HCT116 (cell line): Measurements from ENCODE around the gene CDH26. TPM values are rescaled to one million over a fixed set of nuclear protein-coding genes. Genes with fewer than 3 reads are reported as not detected.
A peak's percentile ranks its signal among the peaks of the same experiment; 100 is the strongest.

Experiments used
- ATAC-seq: fragments of 200-7000 bp; cut with Tn5 transposase; 2 replicates; pipeline ENCODE4 v1.9.1; 2020; ENCODE audit warnings: mild to moderate bottlenecking, moderate library complexity
- BruUV-seq: library from RNA; stranded (reverse); fragments of 400-500 nt; replicated peaks from 2 replicates; lab custom pipeline; 2021; lab: Mats Ljungman, UMichigan
- CTCF ChIA-PET: fragments of 300-600 bp; sonication (Branson Sonifier 250); formaldehyde crosslinking; loops from one replicate; lab custom pipeline; 2021; ENCODE audit warnings: antibody characterized with exemption; lab: Charles Lee
- POLR2A ChIA-PET: fragments of 300-600, 350-600 bp; sonication (Branson Sonifier 250); formaldehyde crosslinking; loops from one replicate; lab custom pipeline; 2021; ENCODE audit warnings: antibody characterized with exemption; lab: Charles Lee
- RAD21 ChIA-PET, 2 experiments: fragments of 300-600 bp; sonication (Branson Sonifier 250); formaldehyde crosslinking; loops; one replicate each; lab custom pipeline; 2023; ENCODE audit warnings: low total read pairs in 2 of 2; ENCODE audit not compliant: uncharacterized antibody in 2 of 2, unreplicated experiment in 2 of 2, low non-redundant PET in 1 of 2; lab: Charles Lee
- DNase-seq: peaks from one replicate; pipeline ENCODE4 v3.0.0-alpha.2; 2010; ENCODE audit warnings: low read depth, low spot score
- H2AFZ ChIP-seq: fragments of 200-600 bp; shearing (Covaris generic), sonication (generic); 2 replicates; pipeline ENCODE4 v1.6.1; 2017; ENCODE audit warnings: low read depth, mixed run types, mixed read lengths, antibody characterized with exemption, low read length; ENCODE audit not compliant: poor library complexity, severe bottlenecking
- H3K27ac ChIP-seq: 2 replicates; pipeline ENCODE4 v1.5.1; 2012; ENCODE audit warnings: low read depth, low read length
- H3K27me3 ChIP-seq: fragments of 200-600 bp; sonication (generic); 2 replicates; pipeline ENCODE4 v1.6.1; 2016; ENCODE audit warnings: mixed run types, low read length, mixed read lengths; ENCODE audit not compliant: insufficient read depth
- H3K36me3 ChIP-seq, 2 experiments: fragments of 200-500 bp in 1 of 2; fragments of 200-600 bp in 1 of 2; sonication (Bioruptor generic) in 1 of 2; sonication (generic) in 1 of 2; 2 replicates each; pipeline versions ENCODE4 v1.5.1 to v1.6.1; 2014 to 2016; ENCODE audit warnings: low read length in 2 of 2, inconsistent platforms in 1 of 2, mixed read lengths in 1 of 2, mixed run types in 1 of 2; ENCODE audit not compliant: insufficient read depth in 2 of 2, control insufficient read depth in 1 of 2
- H3K4me1 ChIP-seq, 2 experiments: fragments of 200-600 bp in 1 of 2; sonication (generic) in 1 of 2; 2 replicates each; pipeline versions ENCODE4 v1.5.1 to v1.6.1; 2012 to 2017; ENCODE audit warnings: low read length in 2 of 2, inconsistent platforms in 1 of 2, mild to moderate bottlenecking in 1 of 2, mixed read lengths in 1 of 2, mixed run types in 1 of 2, moderate library complexity in 1 of 2; ENCODE audit not compliant: insufficient read depth in 2 of 2, control insufficient read depth in 1 of 2
- H3K4me2 ChIP-seq: fragments of 200-600 bp; sonication (generic); 2 replicates; pipeline ENCODE4 v1.6.1; 2017; ENCODE audit warnings: mixed run types, low read length, mixed read lengths
- H3K4me3 ChIP-seq, 2 experiments: fragments of 200-600 bp in 1 of 2; sonication (generic) in 1 of 2; replicated peaks in 1 of 2; 2 replicates each; pipeline ENCODE4 v1.5.1; 2011 to 2016; ENCODE audit warnings: low read length in 2 of 2, control low read depth in 1 of 2, low read depth in 1 of 2, mild to moderate bottlenecking in 1 of 2, mixed read lengths in 1 of 2, mixed run types in 1 of 2
- H3K79me2 ChIP-seq: fragments of 200-600 bp; sonication (generic); 2 replicates; pipeline ENCODE4 v1.6.1; 2017; ENCODE audit warnings: mild to moderate bottlenecking, mixed run types, low read length, moderate library complexity, mixed read lengths; ENCODE audit not compliant: insufficient read depth
- H3K9ac ChIP-seq: fragments of 200-600 bp; sonication (generic); 2 replicates; pipeline ENCODE4 v1.6.1; 2016; ENCODE audit warnings: low read length, mixed read lengths
- H3K9me2 ChIP-seq: fragments of 200-600 bp; sonication (generic), shearing (Covaris generic); 2 replicates; pipeline ENCODE4 v1.6.1; 2017; ENCODE audit warnings: mixed run types, mild to moderate bottlenecking, moderate library complexity; ENCODE audit not compliant: insufficient read depth
- H3K9me3 ChIP-seq, 2 experiments: fragments of 200-500 bp in 1 of 2; fragments of 200-600 bp in 1 of 2; sonication (Bioruptor generic) in 1 of 2; sonication (generic) in 1 of 2; 2 replicates each; pipeline ENCODE4 v1.6.1; 2014 to 2017; ENCODE audit warnings: low read length in 2 of 2, mixed read lengths in 2 of 2, inconsistent platforms in 1 of 2, low read depth in 1 of 2, mild to moderate bottlenecking in 1 of 2, mixed run types in 1 of 2, moderate library complexity in 1 of 2; ENCODE audit not compliant: control insufficient read depth in 1 of 2, insufficient read depth in 1 of 2
- H4K20me1 ChIP-seq: fragments of 200-600 bp; sonication (generic), shearing (Covaris generic); 2 replicates; pipeline ENCODE4 v1.6.1; 2017; ENCODE audit warnings: mixed run types, mild to moderate bottlenecking, moderate library complexity; ENCODE audit not compliant: insufficient read depth
- RAD21 ChIP-seq: IDR thresholded peaks from 2 replicates; pipeline ENCODE4 v1.6.1; 2012; ENCODE audit warnings: low read depth, mild to moderate bottlenecking
- intact Hi-C: fragments of 100-400 bp; cut with micrococcal nuclease; formaldehyde crosslinking; loops from 2 replicates; pipeline ENCODE4 v1.10.0; 2022
- total RNA-seq: library from RNA; stranded (reverse); gene quantifications from one replicate; pipeline ENCODE4 v1.2.1, GENCODE V29; 2021; ENCODE audit not compliant: unreplicated experiment
- TF ChIP-seq, protein P1 (sequence below), 3 experiments: fragments of 200-600 bp in 1 of 3; sonication (generic) in 1 of 3; IDR thresholded peaks in 2 of 3; conservative IDR thresholded peaks in 1 of 3; 2 replicates each; pipeline ENCODE4 v1.5.1; 2012 to 2017; ENCODE audit warnings: low read depth in 2 of 3, low read length in 2 of 3, antibody characterized with exemption in 1 of 3, borderline replicate concordance in 1 of 3, control low read depth in 1 of 3, mild to moderate bottlenecking in 1 of 3, mixed read lengths in 1 of 3, mixed run types in 1 of 3, moderate library complexity in 1 of 3; ENCODE audit not compliant: insufficient read depth in 1 of 3
- TF ChIP-seq, protein P2 (sequence below): IDR thresholded peaks from 2 replicates; pipeline ENCODE4 v1.6.1; 2011; ENCODE audit warnings: mild to moderate bottlenecking, low read length, moderate library complexity; ENCODE audit not compliant: insufficient replicate concordance; ENCODE audit errors: extremely low read depth

Gene CDH26
- total RNA-seq, 1 experiment from 2014 or later = 0.34 TPM

DNA sequence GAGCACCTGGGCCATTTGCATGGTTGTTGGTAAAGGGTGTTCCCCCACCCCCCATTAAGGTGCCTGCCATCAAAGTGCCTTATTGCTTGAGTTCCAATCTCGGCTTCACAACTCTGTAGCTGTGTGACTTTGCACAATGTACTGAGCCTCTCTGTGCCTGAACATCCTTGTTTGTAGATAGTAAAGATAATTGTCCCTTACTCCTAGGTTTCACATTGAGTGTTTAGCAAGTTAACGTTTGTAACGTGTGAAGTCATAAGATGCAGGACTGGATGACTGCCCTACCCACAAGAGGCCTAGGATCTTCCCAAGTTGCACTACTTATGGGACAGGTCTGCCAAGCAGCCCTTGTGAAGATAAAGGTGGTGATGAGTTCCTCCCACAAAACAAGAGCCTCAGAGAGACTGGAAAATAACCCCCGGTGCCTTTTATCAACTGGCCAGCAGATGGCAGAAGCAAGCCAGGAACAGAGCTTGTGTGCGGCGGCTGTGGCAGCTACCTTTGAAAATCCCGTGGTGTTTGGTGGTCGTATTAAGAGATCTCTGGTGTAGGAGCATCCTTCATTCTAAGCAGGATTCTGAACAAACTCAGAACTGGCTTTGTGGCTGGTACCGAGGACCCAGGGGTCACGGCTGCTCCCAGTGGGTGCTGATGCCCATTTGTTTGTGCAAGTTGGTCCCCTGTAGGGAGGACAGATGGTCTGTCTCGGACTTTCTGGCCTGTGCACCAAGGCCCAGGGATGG, 99.1 kb downstream of the CDH26 start:
- Histone ChIP-seq H3K4me1 (no peaks in the 10 kb centered on the region), H3K27ac (no peak overlapping the region), H3K36me3 (no peaks in the 10 kb centered on the region), H3K9me3 (no peaks in the 10 kb centered on the region)
- CTCF ChIA-PET = interaction anchor here (0.7 to 1.9 kb wide), 11 partner anchors 13 to 1839 kb away, joined by 3 to 18 read pairs (median 5); no protein-coding TSS in a partner anchor
- POLR2A ChIA-PET = no interaction called here
- RAD21 ChIA-PET = interaction anchor here (0.9 kb wide), 2 partner anchors 154 to 1839 kb away, joined by 3 read pairs; no protein-coding TSS in a partner anchor
- ATAC-seq = peak; percentile 82
- TF ChIP-seq RAD21 = peak; percentile 71
- TF ChIP-seq, protein P1, sequence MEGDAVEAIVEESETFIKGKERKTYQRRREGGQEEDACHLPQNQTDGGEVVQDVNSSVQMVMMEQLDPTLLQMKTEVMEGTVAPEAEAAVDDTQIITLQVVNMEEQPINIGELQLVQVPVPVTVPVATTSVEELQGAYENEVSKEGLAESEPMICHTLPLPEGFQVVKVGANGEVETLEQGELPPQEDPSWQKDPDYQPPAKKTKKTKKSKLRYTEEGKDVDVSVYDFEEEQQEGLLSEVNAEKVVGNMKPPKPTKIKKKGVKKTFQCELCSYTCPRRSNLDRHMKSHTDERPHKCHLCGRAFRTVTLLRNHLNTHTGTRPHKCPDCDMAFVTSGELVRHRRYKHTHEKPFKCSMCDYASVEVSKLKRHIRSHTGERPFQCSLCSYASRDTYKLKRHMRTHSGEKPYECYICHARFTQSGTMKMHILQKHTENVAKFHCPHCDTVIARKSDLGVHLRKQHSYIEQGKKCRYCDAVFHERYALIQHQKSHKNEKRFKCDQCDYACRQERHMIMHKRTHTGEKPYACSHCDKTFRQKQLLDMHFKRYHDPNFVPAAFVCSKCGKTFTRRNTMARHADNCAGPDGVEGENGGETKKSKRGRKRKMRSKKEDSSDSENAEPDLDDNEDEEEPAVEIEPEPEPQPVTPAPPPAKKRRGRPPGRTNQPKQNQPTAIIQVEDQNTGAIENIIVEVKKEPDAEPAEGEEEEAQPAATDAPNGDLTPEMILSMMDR (IDR thresholded peaks at IDR 0.05 in 2 of 3, conservative IDR thresholded peaks at IDR 0.05 in 1 of 3; ENCODE audit: borderline replicate concordance in 1 of 3, insufficient read depth in 1 of 3, low read depth in 2 of 3, low read length in 2 of 3) = peak; percentile 47 to 86 (median 81); a peak in 5 of 6 replicates
- TF ChIP-seq, protein P2, sequence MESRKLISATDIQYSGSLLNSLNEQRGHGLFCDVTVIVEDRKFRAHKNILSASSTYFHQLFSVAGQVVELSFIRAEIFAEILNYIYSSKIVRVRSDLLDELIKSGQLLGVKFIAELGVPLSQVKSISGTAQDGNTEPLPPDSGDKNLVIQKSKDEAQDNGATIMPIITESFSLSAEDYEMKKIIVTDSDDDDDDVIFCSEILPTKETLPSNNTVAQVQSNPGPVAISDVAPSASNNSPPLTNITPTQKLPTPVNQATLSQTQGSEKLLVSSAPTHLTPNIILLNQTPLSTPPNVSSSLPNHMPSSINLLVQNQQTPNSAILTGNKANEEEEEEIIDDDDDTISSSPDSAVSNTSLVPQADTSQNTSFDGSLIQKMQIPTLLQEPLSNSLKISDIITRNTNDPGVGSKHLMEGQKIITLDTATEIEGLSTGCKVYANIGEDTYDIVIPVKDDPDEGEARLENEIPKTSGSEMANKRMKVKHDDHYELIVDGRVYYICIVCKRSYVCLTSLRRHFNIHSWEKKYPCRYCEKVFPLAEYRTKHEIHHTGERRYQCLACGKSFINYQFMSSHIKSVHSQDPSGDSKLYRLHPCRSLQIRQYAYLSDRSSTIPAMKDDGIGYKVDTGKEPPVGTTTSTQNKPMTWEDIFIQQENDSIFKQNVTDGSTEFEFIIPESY = no peak
- TF ChIP-seq, all 23 proteins: peak for 2
- Histone ChIP-seq H3K4me3 (no peak overlapping the region), H2AFZ (no peak overlapping the region), H4K20me1 (no peaks in the 10 kb centered on the region), H3K79me2 (no peaks in the 10 kb centered on the region), H3K4me2 (no peak overlapping the region), H3K27me3 (peaks cover 16% of the 10 kb centered on the region), H3K9me2 (no peaks in the 10 kb centered on the region), H3K9ac (no peak overlapping the region)
- DNase-seq = peak; percentile 36
- BruUV-seq = no TSS peak
- intact Hi-C loops = loop anchor here (5.0 kb wide), 1 partner anchor 1840 kb away; no protein-coding TSS in a partner anchor
